ENCODE data around the gene ARHGEF10L.

The ARHGEF10L gene

DNA sequence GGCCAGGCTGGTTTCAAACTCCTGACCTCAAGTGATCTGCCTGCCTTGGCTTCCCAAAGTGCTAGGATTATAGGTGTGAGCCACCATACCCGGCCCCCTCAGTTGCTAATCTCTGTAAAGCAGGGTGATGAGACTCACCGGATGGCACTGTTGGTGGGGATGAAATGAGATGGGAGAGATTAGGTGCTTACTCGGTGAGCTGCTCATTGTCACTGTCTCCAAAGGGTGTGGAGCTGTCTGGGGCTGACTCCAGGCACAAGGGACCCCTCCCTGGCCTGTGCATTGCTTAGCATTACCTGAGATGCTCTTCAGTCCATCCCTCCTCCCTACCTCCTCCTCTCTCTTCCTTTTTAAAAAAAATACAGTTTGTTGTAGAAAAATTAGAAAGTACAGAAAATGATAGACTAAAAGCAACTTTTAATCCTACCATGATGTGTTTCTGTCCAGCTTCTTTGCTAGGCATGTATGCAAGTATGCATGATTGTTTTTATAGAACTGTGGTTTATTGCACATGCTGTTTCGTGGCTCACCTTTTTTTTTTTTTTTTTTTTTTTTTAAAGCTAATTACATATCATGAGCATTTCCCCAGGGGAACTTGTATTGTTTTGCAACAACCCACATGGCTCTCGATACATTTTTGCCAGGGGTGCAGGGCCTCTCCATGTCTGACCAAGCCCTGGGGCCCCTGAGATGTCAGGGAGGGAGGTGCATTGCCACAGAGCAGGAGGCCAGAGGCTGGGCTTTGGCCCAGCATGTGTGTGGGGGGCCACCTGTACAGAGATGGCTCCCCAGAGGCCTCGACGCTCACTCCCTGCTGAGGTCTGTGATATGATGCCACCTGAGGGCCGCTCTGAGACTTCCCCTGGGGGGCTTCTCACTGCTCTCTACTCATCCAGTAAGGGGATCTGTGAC is 55.4 kb downstream of the ARHGEF10L start:
- DNase-seq = no peak

DNA sequence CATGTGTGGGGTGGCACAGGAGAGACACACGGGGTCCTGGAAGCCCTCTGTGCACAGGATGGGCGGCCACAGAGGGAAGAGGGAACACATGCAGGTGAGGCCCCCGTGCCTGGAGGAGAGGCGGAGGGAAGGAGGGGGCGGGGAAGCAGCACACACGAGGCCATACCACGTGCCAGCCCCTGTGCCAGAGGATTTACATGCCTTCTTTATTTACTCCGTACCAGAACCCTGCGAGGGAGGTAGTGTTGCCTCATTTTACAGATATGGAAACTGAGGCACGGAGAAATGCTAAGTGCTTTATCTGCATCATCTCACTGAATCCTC is 56.1 kb downstream of the ARHGEF10L start:
- DNase-seq = no peak

DNA sequence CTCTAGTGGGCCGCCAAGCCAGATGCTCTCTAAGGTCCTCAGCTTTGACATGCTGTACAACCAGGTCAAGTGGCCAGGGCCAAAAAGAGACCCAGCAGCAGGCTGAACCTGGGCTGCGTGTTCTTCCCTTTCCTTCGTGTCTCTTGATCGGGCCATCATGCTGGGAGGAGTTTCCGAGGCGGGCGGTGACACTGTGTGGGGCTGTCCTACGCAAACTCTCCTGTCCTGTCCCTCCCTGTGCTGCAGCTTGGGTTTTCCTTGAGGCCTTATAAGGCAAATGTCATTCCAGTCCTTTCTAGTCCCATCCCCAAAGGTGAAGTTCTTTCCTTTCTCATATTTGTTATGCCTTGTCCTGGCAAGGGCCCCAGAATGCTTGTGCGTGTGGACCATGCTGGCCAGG is 56.7 kb downstream of the ARHGEF10L start:
- DNase-seq = no peak

DNA sequence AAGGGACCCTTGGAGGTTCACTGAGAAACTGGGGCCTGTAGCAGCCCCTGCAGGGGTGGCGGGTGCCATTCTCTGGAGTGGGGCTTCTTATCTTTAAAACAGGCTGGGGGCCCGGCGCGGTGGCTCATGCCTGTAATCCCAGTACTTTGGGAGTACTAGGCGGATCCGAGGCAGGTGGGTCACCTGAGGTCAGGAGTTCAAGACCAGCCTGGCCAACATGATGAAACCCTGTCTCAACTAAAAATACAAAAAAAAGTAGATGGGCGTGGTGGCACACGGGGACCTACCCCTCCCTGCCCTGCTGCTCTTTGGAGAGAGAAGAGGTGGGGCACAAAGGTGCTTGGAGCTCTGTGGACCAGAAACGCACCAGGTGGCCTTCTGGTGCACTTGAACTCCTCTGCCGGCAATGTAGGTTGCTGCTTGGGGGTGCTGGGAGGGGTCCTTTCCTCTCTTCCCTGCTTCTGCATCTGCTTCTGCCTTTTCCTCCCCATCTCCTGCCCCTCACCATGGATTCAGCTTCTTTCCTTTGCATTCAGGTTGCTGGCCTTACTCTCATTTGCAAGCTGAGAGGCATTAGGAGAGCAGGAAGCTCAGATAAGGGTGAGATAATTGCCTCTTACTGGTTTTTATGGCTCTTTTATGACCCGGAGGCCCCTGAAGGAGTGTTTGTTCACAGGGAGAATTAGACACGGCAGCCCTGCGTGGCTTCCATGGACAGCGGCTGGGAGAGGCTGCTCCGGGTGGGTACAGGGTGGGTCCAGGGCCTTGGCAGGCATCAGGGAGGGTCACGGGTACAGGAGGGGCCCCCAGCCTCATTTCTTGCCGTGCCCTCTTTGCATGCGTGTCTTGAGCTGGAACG is 57.4 kb downstream of the ARHGEF10L start:
- DNase-seq = no peak

DNA sequence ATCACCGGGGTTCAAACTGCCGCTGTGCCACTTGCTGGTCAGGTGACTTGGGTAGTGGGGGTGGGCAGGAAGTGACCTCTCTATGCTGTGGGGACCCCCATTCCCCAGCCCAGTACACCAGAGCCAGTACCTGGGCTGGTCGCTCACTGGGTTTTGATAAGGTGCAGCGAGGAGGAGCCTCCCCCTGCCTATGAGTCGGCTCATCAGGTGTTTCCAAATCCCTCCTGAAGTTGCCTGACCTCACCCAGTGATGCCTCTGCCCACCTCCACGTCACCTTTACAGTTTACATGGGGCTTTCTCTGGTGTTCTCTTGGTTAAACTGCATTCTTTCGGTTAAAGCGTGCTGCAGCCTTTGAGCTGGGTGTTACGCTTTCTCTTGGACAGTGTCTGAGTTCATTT is 58.2 kb downstream of the ARHGEF10L start:
- no peak for DNase-seq

DNA sequence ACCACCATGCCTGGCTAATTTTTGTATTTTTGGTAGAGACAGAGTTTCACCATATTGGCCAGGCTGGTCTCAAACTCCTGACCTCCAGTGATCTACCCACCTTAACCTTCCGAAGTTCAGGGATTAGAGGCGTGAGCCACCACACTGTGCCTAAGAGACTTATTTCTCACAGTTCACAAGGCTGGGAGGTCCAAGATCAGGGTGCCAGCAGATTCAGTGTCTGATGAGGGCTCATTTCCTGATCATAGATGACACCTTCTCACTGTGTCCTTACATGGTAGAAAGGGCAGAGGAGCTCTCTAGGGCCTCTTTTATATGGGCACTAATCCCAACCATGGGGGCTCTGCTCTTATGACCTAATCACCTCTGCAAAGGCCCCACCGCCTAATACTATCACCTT is 58.8 kb downstream of the ARHGEF10L start:
- DNase-seq = no peak

DNA sequence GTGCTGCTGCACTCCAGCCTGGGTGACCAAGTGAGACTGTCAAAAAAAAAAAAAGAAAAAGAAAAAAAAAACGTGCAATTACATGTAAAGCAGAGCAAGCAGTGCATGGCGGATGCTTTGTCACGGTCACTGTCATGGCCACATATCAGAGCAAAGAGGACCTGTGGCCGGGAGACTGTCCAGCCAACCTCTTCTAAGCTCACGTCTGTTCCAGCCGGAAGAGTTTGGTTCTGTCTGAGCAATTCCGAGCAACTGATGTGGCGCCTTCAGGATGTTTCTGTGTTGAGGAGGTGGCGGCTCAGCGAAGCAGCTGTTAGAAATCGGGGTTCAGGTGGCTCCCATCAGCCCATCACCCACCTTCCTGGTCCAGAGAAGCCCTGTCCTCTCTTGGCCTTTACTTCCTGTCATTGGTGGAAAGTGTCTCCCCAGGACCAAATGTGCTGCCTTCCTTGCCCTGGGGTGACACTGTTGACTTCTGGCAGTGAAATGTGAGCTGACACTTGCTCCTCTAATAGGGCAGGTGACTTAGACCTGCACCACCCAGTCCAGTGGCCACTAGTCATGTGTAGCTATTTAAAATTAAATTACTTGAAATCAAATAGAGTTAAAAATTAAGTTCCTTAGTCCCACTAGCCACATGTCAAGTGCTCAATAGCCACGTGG is 59.9 kb downstream of the ARHGEF10L start:
- DNase-seq = no peak

DNA sequence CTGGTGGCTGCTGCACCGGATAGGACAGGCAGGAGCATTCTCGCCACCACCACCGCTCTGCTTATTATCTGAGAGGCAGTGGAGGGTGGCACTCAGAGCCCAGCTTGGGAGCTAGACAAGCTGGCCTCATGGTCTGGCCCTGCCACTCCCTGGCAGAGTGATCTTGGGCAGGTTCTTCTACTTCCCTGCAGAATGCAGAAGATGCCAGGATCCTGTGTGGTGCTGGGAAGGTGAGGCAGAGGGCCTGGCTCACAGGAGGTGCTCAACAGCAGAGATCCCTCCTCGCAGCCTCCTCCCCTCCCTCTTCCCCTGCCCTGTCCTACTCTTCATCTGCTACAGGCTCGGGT is 60.4 kb downstream of the ARHGEF10L start:
- DNase-seq = no peak

DNA sequence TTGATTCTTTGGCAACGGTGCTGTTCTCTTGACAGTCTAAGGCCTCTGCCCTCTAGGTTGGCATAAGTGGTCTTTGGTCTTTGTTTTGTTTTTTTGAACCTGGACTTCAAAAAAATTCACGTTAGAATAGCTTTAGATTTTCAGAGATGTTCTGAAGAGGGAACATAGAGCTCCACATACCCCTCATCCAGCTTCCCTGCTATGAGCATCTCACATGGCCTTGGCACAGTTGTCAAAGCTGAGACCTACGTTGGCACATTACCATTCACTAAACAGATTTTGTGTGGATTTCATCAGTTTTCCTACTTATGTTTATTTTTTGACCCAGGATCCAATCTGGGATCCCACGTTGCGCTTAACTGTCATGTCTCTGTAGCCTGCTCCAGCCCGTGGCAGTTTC is 60.8 kb downstream of the ARHGEF10L start:
- no peak for DNase-seq

DNA sequence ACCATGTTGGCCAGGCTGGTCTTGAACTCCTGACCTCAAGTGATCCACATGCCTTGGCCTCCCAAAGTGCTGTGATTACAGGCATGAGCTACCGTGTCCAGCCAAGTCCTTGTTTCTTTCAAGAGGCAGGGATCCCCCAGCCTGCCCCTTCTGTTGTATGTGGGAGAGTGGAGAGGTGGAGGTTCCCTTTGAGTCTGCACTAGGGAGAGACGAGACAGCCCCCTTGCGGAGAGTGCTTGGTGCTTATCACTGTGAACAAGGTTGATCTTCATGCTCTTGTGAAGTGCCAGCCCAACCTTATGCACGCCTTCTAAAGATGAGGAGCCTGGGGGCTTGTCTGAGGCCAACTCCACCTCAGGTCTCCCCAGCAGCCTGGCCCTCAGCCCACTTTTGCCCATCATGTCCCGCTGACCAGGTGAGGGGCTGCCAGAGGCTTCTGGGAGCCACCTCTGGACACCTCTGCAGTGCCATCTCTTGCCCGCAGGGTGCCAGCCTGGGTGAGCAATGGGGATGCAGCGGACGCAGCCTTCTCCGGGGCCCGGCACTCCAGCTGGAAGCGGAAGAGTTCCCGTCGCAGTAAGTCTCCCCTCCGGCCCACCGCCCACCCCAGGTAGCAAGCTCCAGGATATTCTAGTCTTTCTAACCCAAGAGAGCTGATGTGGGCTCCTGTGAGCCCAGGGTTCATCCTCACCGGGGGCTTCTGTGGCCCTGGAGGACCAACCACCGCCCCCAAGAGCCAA is 62.3 kb downstream of the ARHGEF10L start:
- no peak for DNase-seq

DNA sequence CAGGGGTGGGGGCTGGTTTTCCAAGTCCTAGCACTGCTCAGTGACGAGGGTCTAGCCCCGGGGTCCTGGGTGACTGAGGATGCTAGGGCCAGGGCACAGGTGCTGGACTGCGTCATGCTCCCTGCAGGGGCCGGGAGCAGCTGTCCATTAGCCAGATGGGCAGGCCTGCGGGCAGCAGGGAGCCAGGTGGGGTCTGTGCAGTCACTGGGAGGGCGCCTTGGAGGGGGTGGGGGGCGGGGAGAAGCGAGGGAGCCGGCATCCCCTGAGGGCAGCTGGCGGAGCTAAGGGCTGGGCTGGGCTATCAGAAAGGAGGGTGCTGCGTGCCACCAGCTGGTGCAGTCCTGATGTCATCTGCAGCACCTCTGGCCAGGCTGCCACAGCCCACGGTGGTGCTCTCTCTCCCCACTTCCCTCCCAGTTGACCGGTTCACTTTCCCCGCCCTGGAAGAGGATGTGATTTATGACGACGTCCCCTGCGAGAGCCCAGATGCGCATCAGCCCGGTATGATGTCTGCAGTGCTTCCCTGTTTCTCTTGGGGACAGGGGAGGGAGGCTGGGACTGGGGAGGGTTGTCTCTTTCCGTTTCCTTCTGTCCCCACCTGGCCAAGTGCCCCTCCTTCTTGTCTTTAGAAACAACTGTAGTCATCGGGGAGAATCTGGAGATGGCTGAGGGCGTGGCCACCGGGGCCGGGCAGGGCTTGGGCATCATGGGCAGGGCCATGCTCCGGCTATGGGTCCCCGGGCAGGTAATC is 63.8 kb downstream of the ARHGEF10L start:
- no peak for DNase-seq

DNA sequence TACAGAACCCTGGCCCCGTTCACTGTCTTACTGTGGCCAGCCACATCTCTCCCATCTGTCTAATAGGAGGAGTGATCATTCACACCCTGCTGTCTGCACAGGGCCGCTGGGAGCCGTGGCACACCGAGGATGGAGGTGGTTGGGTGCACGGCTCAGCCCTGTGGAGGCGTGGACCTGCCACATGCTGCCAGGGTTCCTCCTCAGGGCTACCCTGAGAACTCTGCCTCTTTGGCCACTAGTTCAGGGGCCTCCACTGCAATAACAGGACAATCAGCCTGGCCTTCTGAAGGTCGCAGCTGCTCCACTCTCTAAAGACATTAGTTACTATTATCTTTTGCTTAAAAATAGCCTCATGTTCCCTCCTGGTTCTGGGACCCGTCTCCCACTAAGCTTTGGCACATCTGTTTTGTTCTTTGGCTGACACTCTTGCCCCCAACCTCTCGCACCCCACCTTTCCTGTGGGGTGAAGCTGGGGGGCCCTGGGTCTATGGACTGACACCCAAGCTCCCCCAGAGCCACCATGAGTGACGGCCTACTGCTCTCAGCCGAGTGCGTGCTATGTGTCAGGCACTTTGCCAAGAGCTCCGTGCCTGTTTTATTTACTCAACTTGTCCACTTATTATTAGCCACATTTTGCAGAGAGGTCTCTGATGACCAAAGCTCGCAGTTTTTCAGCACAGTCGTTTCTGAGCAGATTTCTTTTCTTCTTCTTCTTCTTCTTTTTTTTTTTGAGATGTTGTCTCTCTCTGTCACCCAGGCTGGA is 66.3 kb downstream of the ARHGEF10L start:
- no peak for DNase-seq

DNA sequence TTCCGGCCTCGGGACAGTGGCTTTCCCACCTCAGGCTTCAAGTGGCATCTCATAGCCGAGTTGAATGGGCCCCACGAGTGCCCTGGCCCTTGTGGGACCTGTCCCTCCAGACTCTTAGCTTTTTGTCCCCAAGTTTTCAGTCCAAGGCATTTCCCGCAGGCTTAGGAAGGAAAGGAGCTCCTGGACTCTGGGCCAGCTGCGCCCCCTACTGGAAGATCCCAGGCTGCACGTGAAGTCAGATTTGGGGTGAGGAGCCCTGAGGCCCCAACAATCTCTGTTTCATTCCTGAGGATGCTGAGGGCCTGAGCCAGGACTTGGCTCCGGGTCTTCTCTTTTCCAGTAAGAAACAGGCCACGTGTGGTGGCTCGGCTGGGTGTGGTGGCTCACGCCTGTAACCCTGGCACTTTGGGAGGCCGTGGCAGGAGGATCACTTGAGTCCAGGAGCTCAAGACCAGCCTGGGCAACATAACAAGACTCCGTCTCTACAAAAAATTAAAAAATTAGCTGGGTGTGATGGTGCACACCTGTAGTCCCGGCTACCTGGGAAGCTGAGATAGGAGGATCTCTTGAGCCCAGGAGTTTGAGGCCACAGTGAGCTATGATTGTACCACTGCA is 67.4 kb downstream of the ARHGEF10L start:
- DNase-seq = peak; percentile 71

DNA sequence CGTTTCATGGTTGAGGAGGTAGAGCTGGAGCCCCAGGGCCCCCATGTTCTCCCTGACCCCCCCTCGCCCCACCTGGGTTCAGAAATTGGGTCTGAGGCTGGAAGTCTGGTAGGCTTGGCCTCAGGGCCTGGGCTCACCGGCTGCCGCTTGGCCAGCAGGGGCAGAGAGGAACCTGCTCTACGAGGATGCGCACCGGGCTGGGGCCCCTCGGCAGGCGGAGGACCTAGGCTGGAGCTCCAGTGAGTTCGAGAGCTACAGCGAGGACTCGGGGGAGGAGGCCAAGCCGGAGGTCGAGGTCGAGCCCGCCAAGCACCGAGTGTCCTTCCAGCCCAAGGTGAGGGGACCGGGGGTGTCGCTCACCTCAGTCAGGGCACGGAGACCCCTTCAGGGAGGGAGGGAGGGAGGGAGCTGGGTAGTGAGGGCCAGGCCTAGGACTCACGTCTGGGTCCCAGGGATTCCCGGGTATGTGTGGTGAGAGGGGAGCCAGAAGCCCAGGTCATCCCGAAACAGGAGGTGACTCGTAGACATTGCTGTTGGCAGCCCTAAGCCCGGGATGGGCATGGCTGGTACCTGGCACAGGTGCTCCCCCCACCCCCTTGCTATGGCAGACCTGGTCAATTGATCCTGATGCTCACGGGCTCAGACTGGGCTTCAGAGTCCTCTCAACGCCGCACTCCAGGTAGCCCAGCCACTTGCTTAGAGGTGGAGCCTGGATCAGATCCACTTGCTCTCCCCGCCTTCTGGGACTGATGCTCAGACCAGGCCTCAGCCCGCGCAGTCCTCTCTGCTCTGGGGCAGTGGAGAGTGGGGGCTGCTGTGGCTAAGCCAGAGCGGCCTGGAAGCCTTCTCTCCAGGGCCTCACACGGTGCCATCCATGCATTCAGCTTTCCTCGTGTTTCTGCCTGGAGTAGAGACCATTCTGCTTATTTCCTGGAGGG is 68.4 kb downstream of the ARHGEF10L start:
- DNase-seq = no peak

DNA sequence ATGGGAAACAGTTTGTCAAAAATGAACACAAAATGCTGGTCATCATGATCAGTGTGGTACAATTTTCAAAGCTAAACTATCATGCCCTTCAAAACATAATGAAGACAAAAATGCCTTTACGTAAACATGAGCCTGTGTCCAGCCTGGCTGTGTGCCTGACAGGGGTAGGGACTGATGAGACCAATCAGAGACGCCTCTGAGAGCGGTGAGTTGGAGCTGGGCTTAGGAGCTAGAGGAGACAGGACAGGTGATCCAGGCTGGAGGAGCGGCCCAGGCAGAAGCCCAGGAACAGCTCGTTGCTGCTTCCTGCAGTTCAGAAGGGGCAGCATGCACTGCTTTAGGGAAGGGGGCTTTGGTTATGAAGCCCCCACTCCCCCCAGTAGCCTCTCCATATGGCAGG is 70.0 kb downstream of the ARHGEF10L start:
- DNase-seq = no peak

DNA sequence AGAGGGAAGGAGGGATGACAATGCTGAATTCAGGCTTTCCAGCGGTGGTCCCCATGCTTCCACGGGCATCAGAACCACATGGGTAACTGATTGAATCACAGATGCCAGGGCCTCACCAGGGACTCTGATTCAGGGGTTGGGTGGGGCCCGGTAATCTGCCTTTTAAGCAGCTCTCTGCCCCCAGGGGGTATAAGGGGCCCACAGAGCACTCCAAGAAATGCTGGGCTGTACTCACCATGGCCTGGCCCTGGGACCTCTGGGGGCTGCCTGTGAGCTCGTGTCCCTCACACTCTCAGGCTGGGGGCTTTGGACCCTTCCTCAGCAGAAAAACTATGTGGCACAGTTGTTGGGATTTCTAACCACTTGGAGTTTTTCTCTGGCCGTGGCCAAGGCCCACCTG is 70.6 kb downstream of the ARHGEF10L start:
- no peak for DNase-seq

DNA sequence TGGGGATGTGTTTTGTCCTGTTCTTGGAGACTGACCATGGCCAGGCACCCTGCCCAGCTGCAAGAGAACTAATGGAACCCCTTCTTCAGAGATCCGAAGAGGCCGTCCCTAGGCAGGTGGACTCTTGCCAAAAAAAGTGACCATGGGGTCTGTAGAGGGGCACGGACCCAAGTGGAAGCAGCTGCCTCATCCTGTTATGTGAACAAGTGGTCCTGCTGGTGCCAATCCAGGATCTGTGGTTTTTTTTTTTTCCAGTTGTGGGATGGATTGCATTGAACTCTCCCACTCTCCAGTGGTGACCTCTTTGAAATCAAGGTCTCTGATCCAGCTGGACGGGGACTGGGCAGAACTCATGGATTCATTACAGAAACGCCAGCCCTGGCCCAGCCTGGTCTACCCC is 71.2 kb downstream of the ARHGEF10L start:
- no peak for DNase-seq

DNA sequence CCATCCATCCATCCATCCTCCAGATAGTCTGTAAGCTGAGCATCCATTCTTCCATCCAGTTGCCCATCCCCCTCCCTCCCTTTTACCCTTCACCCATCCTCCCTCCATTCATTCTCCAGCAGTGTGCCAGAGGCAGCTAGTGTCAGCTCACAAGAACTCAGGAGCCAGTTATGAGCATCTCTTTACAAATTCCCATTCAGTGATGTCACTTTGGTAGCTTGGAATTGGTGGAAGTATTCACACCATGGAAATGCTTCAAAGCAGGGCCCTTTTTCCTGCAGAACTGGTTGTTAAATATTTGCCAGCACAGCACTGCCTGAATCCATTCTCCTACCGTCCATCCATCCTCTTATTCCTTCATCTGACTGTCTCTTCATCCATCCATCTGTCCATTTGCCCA is 72.5 kb downstream of the ARHGEF10L start:
- no peak for DNase-seq

DNA sequence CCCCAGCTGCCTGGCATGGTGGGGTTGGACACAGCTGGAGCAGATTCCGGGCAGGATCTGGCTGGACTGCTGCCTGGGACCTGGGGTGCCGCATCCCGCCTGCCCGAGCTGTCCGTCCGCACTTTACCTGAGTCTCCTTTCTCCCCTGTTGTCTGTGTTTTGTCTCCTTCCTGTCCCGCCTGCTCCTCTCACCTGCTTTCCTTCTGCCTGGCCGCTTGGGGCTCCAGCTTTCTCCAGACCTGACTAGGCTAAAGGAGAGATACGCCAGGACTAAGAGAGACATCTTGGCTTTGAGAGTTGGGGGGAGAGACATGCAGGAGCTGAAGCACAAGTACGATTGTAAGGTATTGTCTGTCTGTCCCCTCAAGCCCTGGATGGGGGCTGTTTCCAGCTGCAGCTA is 73.3 kb downstream of the ARHGEF10L start:
- no peak for DNase-seq

DNA sequence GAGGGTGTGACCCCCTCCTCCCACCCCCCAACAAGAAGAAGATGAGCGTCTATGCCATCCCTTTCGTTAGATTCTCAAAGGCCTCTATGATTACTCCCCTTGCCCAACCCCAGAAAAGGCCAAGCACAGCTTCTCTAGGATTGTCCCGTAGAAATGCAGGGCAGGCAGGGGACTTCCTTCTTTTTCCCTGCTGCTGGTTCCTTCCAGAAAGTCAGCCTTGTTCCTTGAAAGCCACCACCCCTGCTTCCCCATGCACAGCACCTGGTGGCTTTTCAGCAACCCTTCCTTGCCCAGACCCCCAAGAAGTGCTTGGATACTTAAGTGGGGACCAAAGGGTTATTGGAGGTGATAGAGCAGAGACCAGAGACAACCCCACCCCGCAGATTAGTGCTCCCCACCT is 75.1 kb downstream of the ARHGEF10L start:
- DNase-seq = no peak

Measured in activated effector memory CD4-positive, alpha-beta T cell treated with anti-CD3 and anti-CD28 coated beads, Interleukin-2, amount 50 U/mL, for 16 hours (primary cell).